Liver (tissue), 3 donors: ENCODE data around the gene FBLN1.

Experiments
- JUND ChIP-seq, 2 donors: IDR thresholded peaks; 2 replicates each; pipeline ENCODE4 v1.6.1; 2016; ENCODE audit warnings: antibody characterized with exemption in 2 of 2
- TF ChIP-seq, protein P1 (sequence below): fragments of 150-350 bp; IDR thresholded peaks from 2 replicates; pipeline ENCODE4 v1.5.1; 2017; ENCODE audit warnings: improper control_type of control experiment, low read depth, low read length; ENCODE audit not compliant: missing input control
- TF ChIP-seq, protein P2 (sequence below): IDR thresholded peaks from 2 replicates; pipeline ENCODE4 v1.6.1; 2016; ENCODE audit warnings: antibody characterized with exemption
- donor health status: healthy.
- donor health status: healthy.

DNA sequence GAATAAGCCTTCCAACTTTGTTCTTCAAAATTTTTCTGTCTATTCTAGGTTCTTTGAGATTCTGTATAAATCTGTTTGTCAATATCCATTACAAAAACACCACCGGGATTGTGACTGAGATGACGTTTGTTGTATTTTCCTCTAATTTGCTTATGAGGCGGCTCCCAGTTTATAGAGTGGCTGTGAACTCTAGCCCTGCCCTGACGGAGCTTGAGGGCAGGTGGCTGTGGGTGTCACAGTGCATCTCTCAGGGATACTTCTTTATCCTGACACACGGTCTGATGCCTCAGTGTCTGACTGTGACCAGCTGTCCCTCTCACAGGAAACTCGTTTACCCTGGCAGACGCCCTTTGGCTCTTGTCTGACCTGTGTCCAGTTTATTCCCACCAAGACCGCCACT is 115.3 kb downstream of the FBLN1 start:
- TF ChIP-seq, protein P1, sequence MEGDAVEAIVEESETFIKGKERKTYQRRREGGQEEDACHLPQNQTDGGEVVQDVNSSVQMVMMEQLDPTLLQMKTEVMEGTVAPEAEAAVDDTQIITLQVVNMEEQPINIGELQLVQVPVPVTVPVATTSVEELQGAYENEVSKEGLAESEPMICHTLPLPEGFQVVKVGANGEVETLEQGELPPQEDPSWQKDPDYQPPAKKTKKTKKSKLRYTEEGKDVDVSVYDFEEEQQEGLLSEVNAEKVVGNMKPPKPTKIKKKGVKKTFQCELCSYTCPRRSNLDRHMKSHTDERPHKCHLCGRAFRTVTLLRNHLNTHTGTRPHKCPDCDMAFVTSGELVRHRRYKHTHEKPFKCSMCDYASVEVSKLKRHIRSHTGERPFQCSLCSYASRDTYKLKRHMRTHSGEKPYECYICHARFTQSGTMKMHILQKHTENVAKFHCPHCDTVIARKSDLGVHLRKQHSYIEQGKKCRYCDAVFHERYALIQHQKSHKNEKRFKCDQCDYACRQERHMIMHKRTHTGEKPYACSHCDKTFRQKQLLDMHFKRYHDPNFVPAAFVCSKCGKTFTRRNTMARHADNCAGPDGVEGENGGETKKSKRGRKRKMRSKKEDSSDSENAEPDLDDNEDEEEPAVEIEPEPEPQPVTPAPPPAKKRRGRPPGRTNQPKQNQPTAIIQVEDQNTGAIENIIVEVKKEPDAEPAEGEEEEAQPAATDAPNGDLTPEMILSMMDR = no peak
- TF ChIP-seq, protein P2, sequence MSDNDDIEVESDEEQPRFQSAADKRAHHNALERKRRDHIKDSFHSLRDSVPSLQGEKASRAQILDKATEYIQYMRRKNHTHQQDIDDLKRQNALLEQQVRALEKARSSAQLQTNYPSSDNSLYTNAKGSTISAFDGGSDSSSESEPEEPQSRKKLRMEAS = no peak
- no peak for TF ChIP-seq JUND (IDR thresholded peaks at IDR 0.05)
